AG09319 (cell line): Measurements from ENCODE around the gene PTEN.
"Not testable (repeated sequence)": the region's sequence is repeated elsewhere in the genome, so short reads cannot be mapped to it uniquely, and the experiment has no call there.

Source experiments
- DNase-seq: peaks from one replicate; pipeline ENCODE4 v3.0.0-alpha.2; 2010; ENCODE audit warnings: low read depth; ENCODE audit errors: extremely low read depth
- TF ChIP-seq, protein P1 (sequence below): IDR thresholded peaks from 2 replicates; pipeline ENCODE4 v1.5.1; 2011; ENCODE audit warnings: low read depth, mild to moderate bottlenecking, inconsistent platforms, low read length, moderate library complexity

Gene PTEN

DNA sequence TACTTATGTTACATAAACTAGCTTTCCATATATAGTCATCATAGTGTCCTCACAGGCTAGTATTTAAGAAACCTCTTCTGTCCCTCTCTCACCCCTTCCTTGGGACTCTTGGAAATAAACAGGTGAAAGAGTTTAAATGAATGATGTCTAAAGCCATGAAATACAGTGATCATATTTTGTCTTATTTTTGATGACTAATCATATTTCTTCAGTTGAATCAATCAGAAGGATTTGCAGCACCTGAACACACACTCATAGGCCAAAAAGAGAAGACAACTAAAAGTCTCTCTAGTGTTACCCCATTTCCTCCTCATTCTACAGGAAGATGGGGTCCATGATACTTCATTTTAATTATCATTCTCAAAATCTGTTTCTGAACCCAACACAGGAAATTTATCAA, 36.8 kb upstream of the PTEN start:
- TF ChIP-seq, protein P1, sequence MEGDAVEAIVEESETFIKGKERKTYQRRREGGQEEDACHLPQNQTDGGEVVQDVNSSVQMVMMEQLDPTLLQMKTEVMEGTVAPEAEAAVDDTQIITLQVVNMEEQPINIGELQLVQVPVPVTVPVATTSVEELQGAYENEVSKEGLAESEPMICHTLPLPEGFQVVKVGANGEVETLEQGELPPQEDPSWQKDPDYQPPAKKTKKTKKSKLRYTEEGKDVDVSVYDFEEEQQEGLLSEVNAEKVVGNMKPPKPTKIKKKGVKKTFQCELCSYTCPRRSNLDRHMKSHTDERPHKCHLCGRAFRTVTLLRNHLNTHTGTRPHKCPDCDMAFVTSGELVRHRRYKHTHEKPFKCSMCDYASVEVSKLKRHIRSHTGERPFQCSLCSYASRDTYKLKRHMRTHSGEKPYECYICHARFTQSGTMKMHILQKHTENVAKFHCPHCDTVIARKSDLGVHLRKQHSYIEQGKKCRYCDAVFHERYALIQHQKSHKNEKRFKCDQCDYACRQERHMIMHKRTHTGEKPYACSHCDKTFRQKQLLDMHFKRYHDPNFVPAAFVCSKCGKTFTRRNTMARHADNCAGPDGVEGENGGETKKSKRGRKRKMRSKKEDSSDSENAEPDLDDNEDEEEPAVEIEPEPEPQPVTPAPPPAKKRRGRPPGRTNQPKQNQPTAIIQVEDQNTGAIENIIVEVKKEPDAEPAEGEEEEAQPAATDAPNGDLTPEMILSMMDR, result no peak
- DNase-seq, result no peak

DNA sequence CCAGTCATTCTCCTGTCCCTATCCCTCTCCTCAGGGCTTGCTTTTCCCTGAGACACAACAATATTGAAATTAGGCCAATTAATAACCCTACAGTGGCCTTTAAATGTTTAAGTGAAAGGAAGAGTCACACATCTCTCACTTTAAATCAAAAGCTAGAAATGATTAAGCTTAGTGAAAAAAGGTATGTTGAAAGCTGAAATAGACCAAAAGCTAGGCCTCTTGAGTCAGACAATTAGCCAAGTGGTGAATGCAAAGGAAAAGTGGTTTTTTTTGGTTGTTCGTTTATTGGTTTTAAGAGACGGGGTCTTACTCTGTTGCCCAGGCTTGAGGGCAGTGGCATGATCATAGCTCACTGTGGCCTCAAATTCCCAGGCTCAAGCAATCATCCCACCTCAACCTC, 35.7 kb upstream of the PTEN start:
- DNase-seq, result no peak

DNA sequence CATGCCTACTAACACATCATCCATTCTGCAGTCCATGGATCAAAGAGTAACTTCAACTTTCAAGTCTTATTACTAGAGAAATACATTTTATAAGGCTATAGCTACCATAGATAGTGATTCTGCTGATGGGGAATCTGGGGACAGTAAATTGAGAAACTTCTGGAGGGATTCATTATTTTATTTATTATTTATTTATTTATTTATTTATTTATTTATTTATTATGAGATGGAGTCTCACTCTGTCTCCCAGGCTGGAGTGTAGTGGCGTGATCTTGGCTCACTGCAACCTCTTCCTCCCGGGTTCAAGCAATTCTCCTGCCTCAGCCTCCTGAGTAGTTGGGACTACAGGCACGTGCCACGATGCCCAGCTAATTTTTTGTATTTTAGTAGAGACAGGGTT, 34.4 kb upstream of the PTEN start:
- DNase-seq, result not testable (repeated sequence)

More for the DNA sequence above, 35.7 kb upstream of the PTEN start:
- TF ChIP-seq, protein P1, result no peak

DNA sequence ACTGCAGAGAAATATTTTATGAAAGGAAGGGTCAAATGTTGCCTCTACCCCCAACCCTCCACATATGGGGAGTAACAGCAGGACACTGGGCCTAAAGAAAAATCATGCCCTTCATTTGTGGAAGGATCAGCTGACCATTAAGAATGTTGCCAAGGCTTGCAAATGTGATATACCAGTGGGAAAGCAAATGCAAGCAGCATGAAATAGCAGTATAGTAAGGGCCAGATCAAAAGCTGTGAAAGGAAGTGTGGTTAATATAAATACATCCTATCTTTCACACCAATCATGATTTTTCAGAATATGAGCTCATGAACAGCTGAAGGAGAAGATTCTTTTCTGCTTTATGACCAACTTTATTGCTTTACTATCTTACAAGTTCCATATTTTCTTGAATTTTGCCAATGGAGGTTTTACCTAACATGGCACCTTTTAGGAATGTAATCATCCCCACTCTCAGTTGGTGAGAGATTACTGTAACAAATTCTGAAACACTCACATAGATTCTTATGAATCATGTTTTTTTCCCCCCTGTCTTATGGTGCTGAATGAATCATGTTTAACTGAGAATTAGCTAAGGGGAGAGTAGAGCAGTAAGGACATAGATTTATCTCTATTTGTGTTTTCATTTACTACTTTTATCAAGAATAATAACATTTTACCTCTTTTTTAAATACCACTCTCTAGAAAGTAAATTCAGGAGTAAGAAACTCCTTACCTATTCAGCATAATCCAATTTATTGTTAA, 33.3 kb upstream of the PTEN start:
- TF ChIP-seq, protein P1, result no peak
- no peak for DNase-seq

DNA sequence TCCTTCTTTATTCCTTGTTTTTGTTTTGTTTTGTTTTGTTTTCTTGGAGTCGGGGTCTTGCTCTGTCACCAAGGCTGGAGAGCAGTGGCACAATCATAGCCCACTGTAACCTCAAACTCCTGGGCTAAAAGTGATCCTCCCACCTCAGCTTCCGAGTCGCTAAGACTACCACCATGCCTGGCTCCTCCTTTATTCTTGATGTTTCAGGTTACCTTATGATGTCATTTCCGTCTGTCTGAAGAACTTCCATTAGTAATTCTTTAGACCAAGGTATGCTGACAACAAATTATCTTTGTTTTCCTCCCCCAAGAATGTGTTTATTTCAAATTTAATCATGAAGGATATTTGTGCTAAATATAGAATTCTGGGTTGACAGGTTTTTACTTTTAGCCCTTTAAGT, 27.3 kb upstream of the PTEN start:
- TF ChIP-seq, protein P1, result no peak
- DNase-seq, result no peak

DNA sequence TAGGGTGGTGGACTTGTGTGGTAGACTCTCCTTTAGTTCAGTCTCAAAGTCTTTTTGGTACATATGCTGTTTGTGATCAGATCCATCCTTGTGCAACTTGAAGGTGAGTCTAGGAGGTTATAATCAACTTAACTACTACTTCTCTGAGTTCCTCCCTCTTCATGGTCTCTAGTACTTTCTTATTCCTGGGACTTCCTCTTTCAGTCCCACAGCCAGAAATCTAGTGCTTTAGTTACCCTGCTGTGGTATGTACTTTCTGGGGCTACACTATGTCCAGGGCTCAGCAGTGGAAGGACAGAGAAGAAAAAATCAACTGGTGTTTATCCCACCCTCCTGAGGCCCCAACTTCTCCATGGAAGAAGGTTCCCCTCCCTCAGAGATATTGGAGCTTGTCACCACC, 26.0 kb upstream of the PTEN start:
- TF ChIP-seq, protein P1, result no peak
- no peak for DNase-seq

DNA sequence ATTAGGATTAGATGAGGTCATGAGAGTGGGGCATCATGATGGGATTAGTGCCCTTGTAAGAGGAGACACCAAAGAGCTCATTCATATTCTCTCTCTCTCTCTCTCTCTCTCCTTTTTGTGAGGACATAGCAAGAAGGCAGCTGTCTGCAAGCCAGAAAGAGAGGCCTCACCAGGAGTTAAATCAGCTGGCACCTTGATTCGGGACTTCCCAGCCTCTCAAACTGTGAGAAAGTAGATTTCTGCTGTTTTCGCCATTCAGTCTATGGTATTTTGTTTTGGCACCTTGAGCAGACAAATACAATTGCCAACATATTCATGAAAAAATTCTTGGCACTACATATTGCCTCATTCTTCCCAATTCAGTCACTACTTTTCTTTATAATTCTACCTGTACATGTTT, 24.8 kb upstream of the PTEN start:
- DNase-seq, result no peak
- TF ChIP-seq, protein P1, result no peak

DNA sequence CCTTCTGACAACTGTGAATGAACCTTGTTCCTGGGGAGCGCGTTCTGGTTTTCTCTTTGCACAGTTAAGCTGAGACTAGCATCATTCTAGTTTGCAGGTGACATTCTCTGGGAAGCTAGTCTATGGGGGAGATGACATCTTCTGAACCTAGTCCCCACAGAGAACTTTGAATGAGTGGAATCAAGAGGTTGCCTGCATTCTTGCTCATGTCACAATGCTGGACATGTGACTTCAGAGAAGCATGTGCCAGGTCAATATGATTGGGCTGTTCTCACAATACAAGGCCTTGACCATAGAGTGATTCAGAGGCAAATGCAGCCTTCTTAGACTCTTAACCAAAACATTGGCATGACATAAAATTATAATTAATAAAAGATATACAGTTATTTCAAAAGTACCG, 22.2 kb upstream of the PTEN start:
- TF ChIP-seq, protein P1, result no peak
- no peak for DNase-seq
